AG04450 (cell line): ENCODE results near the gene GGN. TPM values are rescaled to one million over a fixed set of nuclear protein-coding genes. Genes with fewer than 3 reads are reported as not detected.
A peak's percentile ranks its signal among the peaks of the same experiment; 100 is the strongest.

Experiments used
- CTCF ChIA-PET: fragments of 300-600, 350-600 bp; formaldehyde crosslinking; extraction: SDS; loops from one replicate; lab custom pipeline; 2022; ENCODE audit warnings: antibody characterized with exemption, inconsistent platforms; lab: Charles Lee
- POLR2A ChIA-PET: fragments of 350-600 bp; formaldehyde crosslinking; extraction: SDS; loops from one replicate; lab custom pipeline; 2021; ENCODE audit warnings: antibody characterized with exemption, inconsistent platforms; lab: Yijun Ruan, JAX
- DNase-seq: peaks from one replicate; pipeline ENCODE4 v3.0.0-alpha.2; 2011; ENCODE audit warnings: low read depth, low spot score
- H3K27ac ChIP-seq: one replicate; pipeline ENCODE4 v1.5.1; 2012; ENCODE audit warnings: low read depth, low read length, control low read depth
- H3K27me3 ChIP-seq: one replicate; pipeline ENCODE4 v1.6.0; 2012; ENCODE audit warnings: low read length; ENCODE audit not compliant: control insufficient read depth, insufficient read depth
- H3K4me3 ChIP-seq: 2 replicates; pipeline ENCODE4 v1.5.1; 2011; ENCODE audit warnings: mild to moderate bottlenecking, low read depth, low read length, control low read depth
- H3K9me3 ChIP-seq: 2 replicates; pipeline ENCODE4 v1.5.1; 2012; ENCODE audit warnings: low read length; ENCODE audit not compliant: control insufficient read depth, insufficient read depth
- polyA plus RNA-seq: library from polyadenylated mRNA; depleted of rRNA; stranded (reverse); fragments of >200 nt; gene quantifications from 2 replicates; pipeline ENCODE4 v1.2.3, GENCODE V29; 2011
- TF ChIP-seq, protein P1 (sequence below): IDR thresholded peaks from 2 replicates; pipeline ENCODE4 v1.5.1; 2011; ENCODE audit warnings: low read depth, low read length, control low read depth, inconsistent platforms

GGN gene
- polyA plus RNA-seq, 1 experiment: 0.15 TPM

- POLR2A ChIA-PET: interaction anchor here (1.2 kb wide), 1 partner anchor 11 kb away, joined by 6 read pairs; the partner anchor contains the start of gene FAM98C
- Histone ChIP-seq H3K9me3 (peaks cover 7% of the 10 kb centered on the region; the same call in 1 of the 2 replicates), H3K27ac (no peak overlapping the region), H3K4me3 (no peak overlapping the region), H3K27me3 (no peaks in the 10 kb centered on the region)
- no peak for DNase-seq
- TF ChIP-seq, protein P1, sequence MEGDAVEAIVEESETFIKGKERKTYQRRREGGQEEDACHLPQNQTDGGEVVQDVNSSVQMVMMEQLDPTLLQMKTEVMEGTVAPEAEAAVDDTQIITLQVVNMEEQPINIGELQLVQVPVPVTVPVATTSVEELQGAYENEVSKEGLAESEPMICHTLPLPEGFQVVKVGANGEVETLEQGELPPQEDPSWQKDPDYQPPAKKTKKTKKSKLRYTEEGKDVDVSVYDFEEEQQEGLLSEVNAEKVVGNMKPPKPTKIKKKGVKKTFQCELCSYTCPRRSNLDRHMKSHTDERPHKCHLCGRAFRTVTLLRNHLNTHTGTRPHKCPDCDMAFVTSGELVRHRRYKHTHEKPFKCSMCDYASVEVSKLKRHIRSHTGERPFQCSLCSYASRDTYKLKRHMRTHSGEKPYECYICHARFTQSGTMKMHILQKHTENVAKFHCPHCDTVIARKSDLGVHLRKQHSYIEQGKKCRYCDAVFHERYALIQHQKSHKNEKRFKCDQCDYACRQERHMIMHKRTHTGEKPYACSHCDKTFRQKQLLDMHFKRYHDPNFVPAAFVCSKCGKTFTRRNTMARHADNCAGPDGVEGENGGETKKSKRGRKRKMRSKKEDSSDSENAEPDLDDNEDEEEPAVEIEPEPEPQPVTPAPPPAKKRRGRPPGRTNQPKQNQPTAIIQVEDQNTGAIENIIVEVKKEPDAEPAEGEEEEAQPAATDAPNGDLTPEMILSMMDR: no peak
- CTCF ChIA-PET: interaction anchor here (0.9 kb wide), 1 partner anchor 11 kb away, joined by 5 read pairs; the partner anchor contains the start of gene FAM98C
Measured at GRCh38 chr19:38391911-38392464, 4.2 kb upstream of the GGN start.

- no peak overlapping the region for H3K27ac ChIP-seq
- H3K4me3 ChIP-seq: peak overlapping the region; percentile 93
- TF ChIP-seq, protein P1: no peak
- DNase-seq: no peak
- peaks cover 11% of the 10 kb centered on the region; the same call in 1 of the 2 replicates for H3K9me3 ChIP-seq
- POLR2A ChIA-PET: interaction anchor here (3.5 kb wide), 2 partner anchors 13 to 15 kb away, joined by 29 to 49 read pairs; partner anchors contain the start of genes FAM98C and PSMD8
- CTCF ChIA-PET: interaction anchor here (0.5 to 2.7 kb wide), 7 partner anchors 10 to 1517 kb away, joined by 3 to 41 read pairs (median 4); partner anchors contain the start of genes CATSPERG and FAM98C
- H3K27me3 ChIP-seq: no peaks in the 10 kb centered on the region
Measured at GRCh38 chr19:38389957-38390924, 2.4 kb upstream of the GGN start.

- ChIA-PET CTCF (interaction anchor here (0.6 to 2.7 kb wide), 6 partner anchors 10 to 1518 kb away, joined by 3 to 41 read pairs (median 5); partner anchors contain the start of genes CATSPERG and FAM98C), POLR2A (interaction anchor here (3.5 kb wide), 2 partner anchors 14 to 15 kb away, joined by 29 to 49 read pairs; partner anchors contain the start of genes FAM98C and PSMD8)
- Histone ChIP-seq H3K27me3 (no peaks in the 10 kb centered on the region), H3K27ac (peak overlapping the region; percentile 77), H3K9me3 (peaks cover 4% of the 10 kb centered on the region; the same call in 1 of the 2 replicates), H3K4me3 (peak overlapping the region; percentile 93)
- TF ChIP-seq, protein P1: no peak
- peak; percentile 30 for DNase-seq
Measured at GRCh38 chr19:38389101-38389925, 1.5 kb upstream of the GGN start.

DNA sequence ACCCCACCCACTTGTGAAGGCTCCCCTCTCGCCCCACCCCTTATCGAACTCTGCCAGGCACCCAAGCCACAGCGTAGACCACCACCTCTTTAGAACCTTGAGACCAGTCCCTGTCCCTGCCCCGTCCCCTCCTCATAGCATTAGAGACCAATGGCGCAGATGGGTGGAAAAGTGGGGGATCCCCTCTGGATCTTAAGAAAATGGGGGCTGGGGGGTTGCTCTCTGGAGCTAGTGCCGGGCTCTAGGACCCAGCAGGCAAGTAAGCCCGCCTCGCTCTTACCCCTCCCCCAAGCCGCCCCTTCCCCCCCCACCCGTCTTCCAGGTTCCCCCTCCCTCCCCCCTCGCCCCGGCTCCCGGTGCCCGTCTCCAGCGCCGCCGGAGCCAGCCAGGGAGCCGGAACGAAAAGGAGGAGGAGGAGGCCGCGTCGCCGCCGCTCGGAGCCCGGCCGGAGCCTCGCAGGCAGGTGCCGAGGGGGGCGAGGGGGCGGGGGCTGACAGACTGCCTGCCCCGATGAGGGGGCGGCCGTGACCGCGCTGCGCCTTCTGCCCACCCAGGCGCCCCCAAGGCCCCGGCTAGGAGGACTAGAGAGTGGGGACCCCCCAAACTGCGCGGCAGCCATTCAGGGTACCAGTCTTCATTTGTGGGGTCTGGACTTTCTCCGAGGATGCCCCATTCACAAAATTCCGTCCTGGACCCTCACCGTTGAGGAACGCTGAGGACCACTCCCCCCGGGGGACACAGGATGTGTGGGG, 691 bp upstream of the GGN start, which contains the start of gene SPRED3:
TSS of gene SPRED3 (plus strand) at position 349 of the 752 bp plus-strand sequence. CDS start 1,606 bp downstream, outside the sequence.
- Histone ChIP-seq H3K27ac (peak within 1 kb of the TSS; percentile 77), H3K27me3 (no peaks in the 10 kb centered on the region), H3K9me3 (peaks cover 4% of the 10 kb centered on the region; the same call in 1 of the 2 replicates), H3K4me3 (peak within 1 kb of the TSS; percentile 93)
- no peak for DNase-seq
- TF ChIP-seq, protein P1: no peak
- CTCF ChIA-PET: interaction anchor here (1.0 to 2.7 kb wide), 8 partner anchors 14 to 486 kb away, joined by 3 to 41 read pairs (median 6); partner anchors contain the start of genes EIF3K, FAM98C and PSMD8
- POLR2A ChIA-PET: interaction anchor here (0.6 to 3.5 kb wide), 9 partner anchors 11 to 807 kb away, joined by 3 to 49 read pairs (median 4); partner anchors contain the start of genes CATSPERG, EIF3K, FAM98C and PSMD8
